ENCODE data around the gene SERAC1.

SERAC1 gene

GRCh38 chr6:158072083-158072721, 95.9 kb downstream of the SERAC1 start:
- peak; percentile 73 for DNase-seq

- DNase-seq: no peak
These were observed 96.7 kb downstream of the SERAC1 start for GRCh38 chr6:158071121-158072082.

GRCh38 chr6:158070513-158070912, 97.5 kb downstream of the SERAC1 start:
- DNase-seq: no peak

- no peak for DNase-seq
These were observed 98.3 kb downstream of the SERAC1 start for GRCh38 chr6:158069800-158070195.

GRCh38 chr6:158068893-158069799, 98.9 kb downstream of the SERAC1 start:
- DNase-seq: peak; percentile 81

- no peak for DNase-seq
These were observed 99.7 kb downstream of the SERAC1 start for GRCh38 chr6:158068156-158068892.

- no peak for DNase-seq
These were observed 100.5 kb downstream of the SERAC1 start for GRCh38 chr6:158067436-158068015.

- no peak for DNase-seq
These were observed 101.8 kb downstream of the SERAC1 start for GRCh38 chr6:158066136-158066781.

- DNase-seq: no peak
These were observed 103.3 kb downstream of the SERAC1 start for GRCh38 chr6:158064725-158065251.

GRCh38 chr6:158063736-158064135, 104.3 kb downstream of the SERAC1 start:
- no peak for DNase-seq

GRCh38 chr6:158061709-158062461, 106.2 kb downstream of the SERAC1 start:
- no peak for DNase-seq

- DNase-seq: no peak
These were observed 106.7 kb downstream of the SERAC1 start for GRCh38 chr6:158061361-158061708.

GRCh38 chr6:158060455-158061360, 107.4 kb downstream of the SERAC1 start:
- peak; percentile 84 for DNase-seq
